Loucy (cell line): ENCODE results near the gene ITGA2.

Source experiments
- EZH2phosphoT487 ChIP-seq: fragments of 200-600 bp; IDR thresholded peaks from 2 replicates; pipeline ENCODE4 v1.6.1; 2018; ENCODE audit warnings: antibody characterized with exemption, mild to moderate bottlenecking, moderate library complexity, borderline replicate concordance
- TF ChIP-seq, protein P1 (sequence below): fragments of 200-600 bp; sonication (generic); conservative IDR thresholded peaks from 2 replicates; pipeline ENCODE4 v1.5.1; 2014; ENCODE audit warnings: mild to moderate bottlenecking, antibody characterized with exemption, low read length

DNA sequence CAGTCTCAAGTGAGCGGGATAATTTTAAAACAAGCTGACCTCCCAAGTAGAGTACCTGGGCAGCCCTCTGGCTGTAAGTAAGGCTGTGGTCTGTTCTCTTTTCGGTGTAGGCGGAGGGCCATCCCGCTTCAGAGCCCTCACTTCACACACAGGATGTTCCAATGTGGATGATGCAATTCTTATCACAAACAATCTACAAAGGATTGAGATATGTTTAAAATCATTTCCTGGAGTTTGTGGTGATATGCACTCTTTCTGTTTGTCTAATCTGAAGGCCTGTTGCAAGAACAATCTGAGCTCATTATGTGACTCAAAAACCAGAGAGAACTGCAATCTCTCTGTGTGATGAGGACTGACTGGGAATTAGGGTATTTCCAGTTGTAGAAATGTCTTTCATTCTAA lies 42.5 kb downstream of the ITGA2 start:
- no peak for TF ChIP-seq EZH2phosphoT487
- TF ChIP-seq, protein P1, sequence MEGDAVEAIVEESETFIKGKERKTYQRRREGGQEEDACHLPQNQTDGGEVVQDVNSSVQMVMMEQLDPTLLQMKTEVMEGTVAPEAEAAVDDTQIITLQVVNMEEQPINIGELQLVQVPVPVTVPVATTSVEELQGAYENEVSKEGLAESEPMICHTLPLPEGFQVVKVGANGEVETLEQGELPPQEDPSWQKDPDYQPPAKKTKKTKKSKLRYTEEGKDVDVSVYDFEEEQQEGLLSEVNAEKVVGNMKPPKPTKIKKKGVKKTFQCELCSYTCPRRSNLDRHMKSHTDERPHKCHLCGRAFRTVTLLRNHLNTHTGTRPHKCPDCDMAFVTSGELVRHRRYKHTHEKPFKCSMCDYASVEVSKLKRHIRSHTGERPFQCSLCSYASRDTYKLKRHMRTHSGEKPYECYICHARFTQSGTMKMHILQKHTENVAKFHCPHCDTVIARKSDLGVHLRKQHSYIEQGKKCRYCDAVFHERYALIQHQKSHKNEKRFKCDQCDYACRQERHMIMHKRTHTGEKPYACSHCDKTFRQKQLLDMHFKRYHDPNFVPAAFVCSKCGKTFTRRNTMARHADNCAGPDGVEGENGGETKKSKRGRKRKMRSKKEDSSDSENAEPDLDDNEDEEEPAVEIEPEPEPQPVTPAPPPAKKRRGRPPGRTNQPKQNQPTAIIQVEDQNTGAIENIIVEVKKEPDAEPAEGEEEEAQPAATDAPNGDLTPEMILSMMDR: no peak
